ENCODE data around the gene CYP3A7. TPM values are rescaled to one million over a fixed set of nuclear protein-coding genes. Genes with fewer than 3 reads are reported as not detected.

The CYP3A7 gene
- polyA plus RNA-seq, 3 donors: not detected

DNA sequence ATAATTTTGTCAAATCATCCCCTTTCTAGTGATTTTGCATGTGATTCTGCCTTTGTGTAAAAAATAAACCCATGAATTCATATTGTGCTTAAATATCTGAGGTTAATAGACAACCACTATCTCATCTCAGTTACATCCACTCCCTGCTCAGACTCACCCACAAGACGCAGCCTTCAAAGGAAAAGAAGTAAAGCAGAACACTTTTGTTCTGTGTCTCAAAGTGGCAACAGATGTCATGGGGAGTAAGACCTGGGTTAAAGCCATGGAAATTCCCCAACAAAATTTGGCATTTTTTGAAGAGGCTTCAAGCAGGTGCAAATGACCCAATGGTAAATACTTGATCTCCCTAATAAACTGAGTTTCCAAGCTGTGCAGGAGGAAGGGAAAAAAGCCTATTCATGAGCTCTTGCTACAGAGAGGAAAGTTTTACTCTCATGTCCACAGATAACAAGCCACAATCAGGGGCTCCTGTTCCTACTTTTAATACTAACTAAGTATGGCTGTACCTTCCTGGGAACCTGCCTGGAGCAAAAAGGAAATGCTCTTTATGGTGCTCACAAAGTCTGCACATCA, 4.7 kb downstream of the CYP3A7 start:
- Histone ChIP-seq H3K27ac (ENCODE audit: low read depth in 1 of 2, low read length in 2 of 2) (no peak overlapping the region), H2AFZ (ENCODE audit: insufficient read depth, low read depth, low read length, poor library complexity, severe bottlenecking) (no peak overlapping the region), H3K27me3 (ENCODE audit: control insufficient read depth in 2 of 2, insufficient read depth in 2 of 2, low read length in 2 of 2) (no peaks in the 10 kb centered on the region), H3K9ac (ENCODE audit: insufficient read depth, low read length, poor library complexity, severe bottlenecking) (no peak overlapping the region), H3K36me3 (replicated peaks in 1 of 2; ENCODE audit: control insufficient read depth in 1 of 2, insufficient read depth in 2 of 2, low read length in 2 of 2) (no peaks in the 10 kb centered on the region), H3K4me2 (replicated peaks; ENCODE audit: extremely low read depth, low read length, poor library complexity, severe bottlenecking) (no peak overlapping the region), H3K79me2 (ENCODE audit: insufficient read depth, low read length) (no peaks in the 10 kb centered on the region), H4K20me1 (ENCODE audit: insufficient read depth, low read length) (no peaks in the 10 kb centered on the region), H3K4me3 (replicated peaks in 1 of 3; ENCODE audit: low read depth in 2 of 3, low read length in 3 of 3) (no peak overlapping the region), H3K9me3 (replicated peaks in 1 of 2; ENCODE audit: control insufficient read depth in 1 of 2, insufficient read depth in 1 of 2, low read length in 2 of 2) (no peaks in the 10 kb centered on the region), H3K4me1 (ENCODE audit: control insufficient read depth in 1 of 2, insufficient read depth in 2 of 2, low read length in 2 of 2) (no peaks in the 10 kb centered on the region)
- H3K27me3 Mint-ChIP-seq (ENCODE audit: low read depth in 3 of 3): no peaks in the 10 kb centered on the region
- intact Hi-C loops (cut with micrococcal nuclease): no loop called here
- no peak overlapping the region for H3K4me3 Mint-ChIP-seq
- WGBS (ENCODE audit: insufficient coverage): no CpG with 5 or more reads among the region's 1 CpG
- TF ChIP-seq, protein P1, sequence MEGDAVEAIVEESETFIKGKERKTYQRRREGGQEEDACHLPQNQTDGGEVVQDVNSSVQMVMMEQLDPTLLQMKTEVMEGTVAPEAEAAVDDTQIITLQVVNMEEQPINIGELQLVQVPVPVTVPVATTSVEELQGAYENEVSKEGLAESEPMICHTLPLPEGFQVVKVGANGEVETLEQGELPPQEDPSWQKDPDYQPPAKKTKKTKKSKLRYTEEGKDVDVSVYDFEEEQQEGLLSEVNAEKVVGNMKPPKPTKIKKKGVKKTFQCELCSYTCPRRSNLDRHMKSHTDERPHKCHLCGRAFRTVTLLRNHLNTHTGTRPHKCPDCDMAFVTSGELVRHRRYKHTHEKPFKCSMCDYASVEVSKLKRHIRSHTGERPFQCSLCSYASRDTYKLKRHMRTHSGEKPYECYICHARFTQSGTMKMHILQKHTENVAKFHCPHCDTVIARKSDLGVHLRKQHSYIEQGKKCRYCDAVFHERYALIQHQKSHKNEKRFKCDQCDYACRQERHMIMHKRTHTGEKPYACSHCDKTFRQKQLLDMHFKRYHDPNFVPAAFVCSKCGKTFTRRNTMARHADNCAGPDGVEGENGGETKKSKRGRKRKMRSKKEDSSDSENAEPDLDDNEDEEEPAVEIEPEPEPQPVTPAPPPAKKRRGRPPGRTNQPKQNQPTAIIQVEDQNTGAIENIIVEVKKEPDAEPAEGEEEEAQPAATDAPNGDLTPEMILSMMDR (IDR thresholded peaks at IDR 0.05): no peak
- H3K36me3 Mint-ChIP-seq: no peaks in the 10 kb centered on the region
- DNase-seq: no peak
- H3K9me3 Mint-ChIP-seq: peaks cover 0 to 3% (median 0%) of the 10 kb centered on the region in 7 donors
- peaks cover 2% of the 10 kb centered on the region for H3K4me1 Mint-ChIP-seq
- no peak overlapping the region for H3K27ac Mint-ChIP-seq

DNA sequence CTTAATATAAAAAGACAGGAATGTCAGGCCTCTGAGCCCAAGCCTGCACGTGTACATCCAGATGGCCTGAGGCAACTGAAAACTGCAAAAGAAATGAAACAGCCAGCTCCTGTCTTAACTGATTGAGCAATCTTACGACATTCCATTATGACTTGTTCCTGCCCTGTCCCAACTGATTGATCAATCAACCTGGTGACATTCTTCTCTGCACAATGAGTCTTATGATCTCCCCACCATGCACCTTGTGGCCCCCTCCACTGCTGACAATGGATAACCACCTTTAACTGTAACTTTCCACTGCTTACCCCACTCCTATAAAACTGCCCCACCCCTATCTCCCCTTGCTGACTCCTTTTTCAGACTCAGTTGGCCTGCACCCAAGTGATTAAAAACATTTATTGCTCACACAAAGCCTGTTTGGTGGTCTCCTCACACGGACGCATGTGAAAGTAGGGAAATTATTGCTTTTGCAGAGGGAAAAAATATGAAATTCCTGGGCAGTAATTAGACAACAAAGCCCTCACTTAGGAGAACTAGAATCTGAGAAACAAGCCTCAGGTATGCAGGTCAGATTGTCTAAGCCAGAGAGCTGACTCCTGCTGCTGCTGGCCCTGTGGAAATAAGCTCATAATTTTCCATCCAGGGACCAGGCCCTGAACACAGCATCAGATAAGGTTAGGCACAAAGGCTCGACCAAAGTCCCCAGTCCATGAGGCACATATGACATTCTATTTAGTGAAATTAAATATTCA, 5.3 kb downstream of the CYP3A7 start:
- no peaks in the 10 kb centered on the region for H3K27me3 Mint-ChIP-seq (ENCODE audit: low read depth in 3 of 3)
- no peaks in the 10 kb centered on the region for H3K36me3 ChIP-seq (replicated peaks in 1 of 2; ENCODE audit: control insufficient read depth in 1 of 2, insufficient read depth in 2 of 2, low read length in 2 of 2)
- H3K27me3 ChIP-seq (ENCODE audit: control insufficient read depth in 2 of 2, insufficient read depth in 2 of 2, low read length in 2 of 2): no peaks in the 10 kb centered on the region
- WGBS (ENCODE audit: insufficient coverage): 8% methylated on average over 2 of the region's 5 CpGs
- peaks cover 0 to 3% (median 0%) of the 10 kb centered on the region in 7 donors for H3K9me3 Mint-ChIP-seq
- no peak overlapping the region for H3K4me3 ChIP-seq (replicated peaks in 1 of 3; ENCODE audit: low read depth in 2 of 3, low read length in 3 of 3)
- no peak for DNase-seq
- H3K9me3 ChIP-seq (replicated peaks in 1 of 2; ENCODE audit: control insufficient read depth in 1 of 2, insufficient read depth in 1 of 2, low read length in 2 of 2): no peaks in the 10 kb centered on the region
- peaks cover 2% of the 10 kb centered on the region for H3K4me1 Mint-ChIP-seq
- intact Hi-C loops (cut with micrococcal nuclease): no loop called here
- H3K9ac ChIP-seq (ENCODE audit: insufficient read depth, low read length, poor library complexity, severe bottlenecking): no peak overlapping the region
- H3K27ac Mint-ChIP-seq: no peak overlapping the region
- H2AFZ ChIP-seq (ENCODE audit: insufficient read depth, low read depth, low read length, poor library complexity, severe bottlenecking): no peak overlapping the region
- H3K4me2 ChIP-seq (replicated peaks; ENCODE audit: extremely low read depth, low read length, poor library complexity, severe bottlenecking): no peak overlapping the region
- H3K4me1 ChIP-seq (ENCODE audit: control insufficient read depth in 1 of 2, insufficient read depth in 2 of 2, low read length in 2 of 2): no peaks in the 10 kb centered on the region
- TF ChIP-seq, protein P1 (IDR thresholded peaks at IDR 0.05): no peak
- H3K4me3 Mint-ChIP-seq: no peak overlapping the region
- no peaks in the 10 kb centered on the region for H3K36me3 Mint-ChIP-seq
- H3K27ac ChIP-seq (ENCODE audit: low read depth in 1 of 2, low read length in 2 of 2): no peak overlapping the region
- H3K79me2 ChIP-seq (ENCODE audit: insufficient read depth, low read length): no peaks in the 10 kb centered on the region
- no peaks in the 10 kb centered on the region for H4K20me1 ChIP-seq (ENCODE audit: insufficient read depth, low read length)

Measured in CD14-positive monocyte (primary cell).